ENCODE data around the gene FAM168A. TPM values are rescaled to one million over a fixed set of nuclear protein-coding genes. Genes with fewer than 3 reads are reported as not detected.

Gene FAM168A
- total and polyA plus RNA-seq, 3 donors from 2014 or later = 20.1 to 30.2 (median 29.8) TPM

DNA sequence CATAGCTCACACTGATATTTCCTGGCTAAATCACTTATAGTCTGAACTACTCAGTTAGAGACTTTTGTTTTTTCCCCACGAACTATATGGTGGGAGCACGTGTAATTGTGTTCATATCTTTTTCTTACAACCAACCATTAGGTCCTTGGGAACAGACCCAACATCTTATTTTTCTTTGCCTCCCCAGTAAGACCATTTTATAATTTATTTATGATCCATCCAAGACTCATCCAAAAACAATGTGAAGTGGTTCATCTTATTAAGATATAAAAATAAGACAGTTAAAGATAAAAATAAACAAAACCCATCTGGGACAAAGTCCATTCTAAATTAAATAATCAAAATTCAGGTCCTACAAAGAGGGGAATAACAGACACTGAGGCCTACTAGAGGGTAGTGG, 90.8 kb downstream of the FAM168A start:
- DNase-seq = no peak
- TF ChIP-seq POLR2A (IDR thresholded peaks at IDR 0.05) = no peak
- TF ChIP-seq, protein P1, sequence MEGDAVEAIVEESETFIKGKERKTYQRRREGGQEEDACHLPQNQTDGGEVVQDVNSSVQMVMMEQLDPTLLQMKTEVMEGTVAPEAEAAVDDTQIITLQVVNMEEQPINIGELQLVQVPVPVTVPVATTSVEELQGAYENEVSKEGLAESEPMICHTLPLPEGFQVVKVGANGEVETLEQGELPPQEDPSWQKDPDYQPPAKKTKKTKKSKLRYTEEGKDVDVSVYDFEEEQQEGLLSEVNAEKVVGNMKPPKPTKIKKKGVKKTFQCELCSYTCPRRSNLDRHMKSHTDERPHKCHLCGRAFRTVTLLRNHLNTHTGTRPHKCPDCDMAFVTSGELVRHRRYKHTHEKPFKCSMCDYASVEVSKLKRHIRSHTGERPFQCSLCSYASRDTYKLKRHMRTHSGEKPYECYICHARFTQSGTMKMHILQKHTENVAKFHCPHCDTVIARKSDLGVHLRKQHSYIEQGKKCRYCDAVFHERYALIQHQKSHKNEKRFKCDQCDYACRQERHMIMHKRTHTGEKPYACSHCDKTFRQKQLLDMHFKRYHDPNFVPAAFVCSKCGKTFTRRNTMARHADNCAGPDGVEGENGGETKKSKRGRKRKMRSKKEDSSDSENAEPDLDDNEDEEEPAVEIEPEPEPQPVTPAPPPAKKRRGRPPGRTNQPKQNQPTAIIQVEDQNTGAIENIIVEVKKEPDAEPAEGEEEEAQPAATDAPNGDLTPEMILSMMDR (IDR thresholded peaks at IDR 0.05) = no peak
- Histone ChIP-seq H3K27me3 (no peaks in the 10 kb centered on the region), H3K4me1 (no peaks in the 10 kb centered on the region), H3K36me3 (ENCODE audit: low read depth, missing control alignments) (no peaks in the 10 kb centered on the region), H3K4me3 (no peak overlapping the region), H3K9me3 (no peaks in the 10 kb centered on the region), H3K27ac (no peak overlapping the region)
- WGBS, 2 donors = 43 to 63% methylated on average over 2 of the region's 2 CpGs
- intact Hi-C loops (cut with DNase I; ENCODE audit: low total_unique reads) = no loop called here

DNA sequence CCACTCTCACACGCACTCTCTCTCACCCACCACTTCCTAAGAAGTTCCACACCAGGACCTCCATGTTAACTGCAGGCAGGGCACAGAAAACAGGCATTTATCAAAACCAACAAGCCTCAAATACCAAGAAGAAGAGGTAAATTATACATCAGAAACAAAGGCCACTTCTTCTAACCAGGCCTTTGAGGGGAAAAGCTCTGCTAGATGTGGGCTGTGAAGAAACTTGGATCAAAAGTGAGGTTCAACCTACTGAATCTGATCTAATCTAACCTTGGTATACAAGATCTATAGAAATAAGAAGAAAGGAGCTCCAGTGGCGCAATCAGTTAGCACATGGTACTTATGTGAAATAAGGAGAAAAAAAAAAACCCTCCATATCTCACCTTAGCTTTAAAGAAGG, 91.9 kb downstream of the FAM168A start:
- 96 to 98% methylated on average over 2 of the region's 2 CpGs for WGBS, 2 donors
- intact Hi-C loops (cut with DNase I; ENCODE audit: low total_unique reads) = no loop called here
- Histone ChIP-seq H3K4me3 (no peak overlapping the region), H3K4me1 (no peaks in the 10 kb centered on the region), H3K36me3 (ENCODE audit: low read depth, missing control alignments) (no peaks in the 10 kb centered on the region), H3K27ac (no peak overlapping the region), H3K27me3 (no peaks in the 10 kb centered on the region), H3K9me3 (no peaks in the 10 kb centered on the region)
- no peak for DNase-seq
- TF ChIP-seq, protein P1 (IDR thresholded peaks at IDR 0.05) = no peak
- no peak for TF ChIP-seq POLR2A (IDR thresholded peaks at IDR 0.05)

DNA sequence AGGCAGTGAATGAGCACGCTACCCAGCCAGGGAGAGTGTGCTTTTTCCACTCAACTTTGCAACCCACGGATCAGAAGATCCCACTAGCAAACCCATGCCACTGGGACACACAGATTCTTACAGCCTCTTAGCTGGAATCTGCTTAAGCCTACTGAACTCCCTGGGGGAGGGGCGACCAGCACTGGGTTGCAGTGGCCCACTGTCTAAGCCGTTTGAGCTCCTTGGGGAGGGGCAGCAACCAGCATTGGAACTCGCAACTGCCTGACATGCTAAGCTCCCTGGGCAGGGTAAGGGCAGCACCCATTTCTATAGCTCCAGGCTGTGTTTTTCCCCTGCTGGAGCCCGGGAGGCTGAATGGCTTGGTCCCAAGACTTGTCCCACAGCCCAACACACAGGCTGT, 99.6 kb downstream of the FAM168A start:
- TF ChIP-seq POLR2A (IDR thresholded peaks at IDR 0.05) = no peak
- TF ChIP-seq, protein P1 (IDR thresholded peaks at IDR 0.05) = no peak
- intact Hi-C loops (cut with DNase I; ENCODE audit: low total_unique reads) = no loop called here
- no peaks in the 10 kb centered on the region for H3K36me3 ChIP-seq (ENCODE audit: low read depth, missing control alignments)
- no peak overlapping the region for H3K27ac ChIP-seq
- no peaks in the 10 kb centered on the region for H3K9me3 ChIP-seq
- H3K4me1 ChIP-seq = peaks cover 6% of the 10 kb centered on the region
- DNase-seq = no peak
- 88% methylated on average over 6 of the region's 6 CpGs; no CpG with 5 or more reads in 1 of the 2 donors for WGBS, 2 donors
- no peaks in the 10 kb centered on the region for H3K27me3 ChIP-seq
- H3K4me3 ChIP-seq = no peak overlapping the region

DNA sequence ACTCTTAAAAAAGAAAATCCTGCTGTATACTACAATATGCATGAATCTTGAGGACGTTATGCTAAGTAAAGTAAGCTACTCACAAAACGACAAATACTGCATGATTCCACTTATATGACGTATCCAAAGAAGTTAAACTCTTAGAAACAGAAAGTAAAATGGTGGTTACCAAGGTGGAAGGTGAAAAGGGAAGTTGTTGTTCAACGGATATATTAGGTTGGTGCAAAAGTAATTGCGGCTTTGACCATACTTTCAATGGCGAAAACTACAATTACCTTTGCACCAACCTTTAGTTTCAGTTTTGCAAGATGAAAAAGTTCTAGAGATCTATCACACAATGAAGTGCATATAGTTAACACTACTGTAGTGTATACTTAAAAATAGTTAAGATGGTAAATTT, 101.8 kb downstream of the FAM168A start:
- intact Hi-C loops (cut with DNase I; ENCODE audit: low total_unique reads) = no loop called here

DNA sequence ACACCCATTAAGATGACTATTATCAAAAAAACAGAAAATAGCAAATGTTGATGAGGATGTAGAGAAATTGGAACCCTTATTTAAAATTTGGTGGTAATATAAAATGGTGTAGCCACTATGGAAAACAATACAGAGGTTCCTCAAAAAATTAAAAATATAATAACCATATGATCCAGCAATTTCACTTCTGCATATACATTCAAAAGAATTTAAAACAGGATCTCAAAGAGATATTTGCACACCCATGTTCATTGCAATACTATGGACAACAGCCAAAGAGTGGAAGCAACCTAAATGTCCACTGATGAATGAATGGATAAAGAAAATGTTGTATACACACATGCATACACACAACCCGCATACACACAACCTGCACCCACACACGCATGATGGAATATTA, 102.2 kb downstream of the FAM168A start:
- intact Hi-C loops (cut with DNase I; ENCODE audit: low total_unique reads) = no loop called here
- DNase-seq = no peak
- Histone ChIP-seq H3K36me3 (ENCODE audit: low read depth, missing control alignments) (no peaks in the 10 kb centered on the region), H3K9me3 (no peaks in the 10 kb centered on the region), H3K4me3 (no peak overlapping the region), H3K4me1 (peaks cover 6% of the 10 kb centered on the region), H3K27me3 (no peaks in the 10 kb centered on the region), H3K27ac (no peak overlapping the region)
- TF ChIP-seq POLR2A (IDR thresholded peaks at IDR 0.05) = no peak
- TF ChIP-seq, protein P1 (IDR thresholded peaks at IDR 0.05) = no peak
- 66 to 78% methylated on average over 2 of the region's 2 CpGs for WGBS, 2 donors

More for the DNA sequence above, 101.8 kb downstream of the FAM168A start:
- 88 to 92% methylated on average over 6 of the region's 6 CpGs for WGBS, 2 donors
- Histone ChIP-seq H3K27me3 (no peaks in the 10 kb centered on the region), H3K27ac (no peak overlapping the region), H3K4me3 (no peak overlapping the region), H3K36me3 (ENCODE audit: low read depth, missing control alignments) (no peaks in the 10 kb centered on the region), H3K9me3 (no peaks in the 10 kb centered on the region), H3K4me1 (peaks cover 6% of the 10 kb centered on the region)
- no peak for TF ChIP-seq POLR2A (IDR thresholded peaks at IDR 0.05)
- TF ChIP-seq, protein P1 (IDR thresholded peaks at IDR 0.05) = no peak
- DNase-seq = no peak
